ENCODE results near the gene PIK3R3.

PIK3R3 gene

GRCh38 chr1:46168477-46168876 is 36.0 kb upstream of the PIK3R3 start:
- no peak for TF ChIP-seq CTCF (IDR thresholded peaks at IDR 0.05; ENCODE audit: insufficient read depth, low read depth, low read length, missing control alignments)
- DNase-seq (ENCODE audit: low read depth), result no peak
- H3K4me3 ChIP-seq (ENCODE audit: low read depth, low read length), result no peak overlapping the region

- DNase-seq (ENCODE audit: low read depth), result peak; percentile 80
- no peak for TF ChIP-seq CTCF (IDR thresholded peaks at IDR 0.05; ENCODE audit: insufficient read depth, low read depth, low read length, missing control alignments)
- peak overlapping the region; percentile 64 for H3K4me3 ChIP-seq (ENCODE audit: low read depth, low read length)
These were observed 34.4 kb upstream of the PIK3R3 start for GRCh38 chr1:46166521-46167462.

GRCh38 chr1:46160212-46160611 is 27.8 kb upstream of the PIK3R3 start:
- no peak for TF ChIP-seq CTCF (IDR thresholded peaks at IDR 0.05; ENCODE audit: insufficient read depth, low read depth, low read length, missing control alignments)
- peak; percentile 43 for DNase-seq (ENCODE audit: low read depth)

GRCh38 chr1:46159516-46159915 is 27.1 kb upstream of the PIK3R3 start:
- TF ChIP-seq CTCF (IDR thresholded peaks at IDR 0.05; ENCODE audit: insufficient read depth, low read depth, low read length, missing control alignments), result no peak
- H3K4me3 ChIP-seq (ENCODE audit: low read depth, low read length), result no peak overlapping the region
- DNase-seq (ENCODE audit: low read depth), result peak; percentile 72

More at GRCh38 chr1:46160212-46160611, 27.8 kb upstream of the PIK3R3 start:
- H3K4me3 ChIP-seq (ENCODE audit: low read depth, low read length), result no peak overlapping the region

- H3K4me3 ChIP-seq (ENCODE audit: low read depth, low read length), result no peak overlapping the region
- no peak for DNase-seq (ENCODE audit: low read depth)
- no peak for TF ChIP-seq CTCF (IDR thresholded peaks at IDR 0.05; ENCODE audit: insufficient read depth, low read depth, low read length, missing control alignments)
These were observed 26.2 kb upstream of the PIK3R3 start for GRCh38 chr1:46158312-46159281.

GRCh38 chr1:46157916-46158311 is 25.5 kb upstream of the PIK3R3 start:
- DNase-seq (ENCODE audit: low read depth), result no peak
- TF ChIP-seq CTCF (IDR thresholded peaks at IDR 0.05; ENCODE audit: insufficient read depth, low read depth, low read length, missing control alignments), result no peak
- no peak overlapping the region for H3K4me3 ChIP-seq (ENCODE audit: low read depth, low read length)
